GM18517 (cell line): ENCODE data around the gene SRGAP3.

Experiments
- ATAC-seq: cut with Tn5 transposase; IDR thresholded peaks from one replicate; pipeline ENCODE4 v1.9.1; 2021; ENCODE audit warnings: mild to moderate bottlenecking, moderate library complexity; ENCODE audit not compliant: unreplicated experiment

The SRGAP3 gene

GRCh38 chr3:9229325-9229724 is 20.1 kb downstream of the SRGAP3 start:
- ATAC-seq = no peak

DNA sequence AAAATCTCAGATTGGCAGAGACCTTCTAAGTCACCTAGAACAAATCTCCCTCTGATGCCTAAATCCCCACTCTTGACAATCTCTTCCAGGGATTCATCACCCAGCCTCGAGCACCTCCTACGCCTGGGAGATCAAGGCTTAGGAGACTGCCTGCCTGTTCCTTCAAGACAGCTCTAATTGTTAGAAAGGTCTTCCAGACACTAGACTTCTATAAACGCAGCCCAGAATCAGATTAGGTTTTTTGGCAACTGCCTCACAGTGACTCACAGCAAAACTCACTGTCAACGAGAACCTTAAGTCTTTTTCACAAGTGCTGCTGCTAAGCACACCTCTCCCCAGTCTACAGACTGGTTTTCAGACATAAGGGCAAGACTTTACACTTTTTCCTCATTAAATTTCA is 23.1 kb downstream of the SRGAP3 start:
- no peak for ATAC-seq

DNA sequence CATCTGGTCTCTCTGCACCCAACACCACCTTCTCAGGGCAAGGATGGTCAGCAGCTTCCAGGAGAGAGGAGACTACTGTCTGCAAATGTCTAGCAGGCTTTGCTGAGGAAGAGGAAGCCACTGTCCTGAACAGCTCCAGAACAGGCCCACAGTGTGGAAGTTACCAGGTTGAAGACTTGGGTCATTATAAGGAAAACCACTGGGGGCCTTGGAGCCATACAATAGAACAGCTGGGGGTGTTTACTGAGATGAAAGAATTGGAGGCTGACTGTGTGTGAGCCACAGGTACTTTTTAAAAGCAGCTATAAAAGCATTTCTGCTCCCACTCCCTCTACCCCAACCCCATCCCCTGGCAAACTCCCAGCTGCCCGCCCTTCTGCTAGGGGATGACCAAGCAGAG is 24.2 kb downstream of the SRGAP3 start:
- no peak for ATAC-seq

DNA sequence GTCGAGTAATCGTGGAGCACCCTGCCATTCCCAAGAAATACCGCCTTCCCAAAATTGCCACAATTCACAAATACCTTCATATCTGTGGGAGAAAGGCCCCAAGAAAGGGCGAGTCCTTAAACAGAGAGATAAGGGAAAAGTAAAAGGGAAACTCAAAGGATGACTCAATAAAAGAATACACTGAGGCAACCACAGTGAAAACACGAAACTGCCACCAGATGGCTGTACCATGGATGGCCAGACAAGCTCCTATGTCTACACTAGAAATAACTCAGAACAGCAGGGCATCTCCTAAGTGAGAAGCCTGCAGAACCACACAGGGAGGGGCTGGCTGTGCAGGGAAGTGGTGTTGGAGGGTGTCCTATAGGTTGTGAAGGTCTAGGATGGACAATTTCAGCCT is 25.0 kb downstream of the SRGAP3 start:
- ATAC-seq = peak; percentile 95

DNA sequence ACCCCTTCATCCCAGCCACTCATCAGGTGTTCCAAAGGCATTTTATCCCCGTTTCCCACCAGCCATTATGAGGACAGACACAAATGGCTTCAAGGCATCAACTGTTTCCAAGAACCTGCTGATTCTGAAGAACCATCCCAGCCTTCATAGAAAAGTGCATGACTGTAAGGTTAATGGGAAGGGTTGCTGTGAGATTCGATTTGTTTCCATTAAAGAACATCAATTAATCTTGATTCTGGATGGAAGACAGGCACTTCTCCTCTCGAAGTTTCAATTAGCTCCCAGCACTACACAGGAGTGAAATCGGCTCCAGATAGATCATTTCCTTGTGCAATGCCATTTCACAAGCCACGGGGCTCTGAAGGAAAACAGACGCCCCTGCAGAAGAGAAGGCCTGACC is 25.8 kb downstream of the SRGAP3 start:
- ATAC-seq = no peak

DNA sequence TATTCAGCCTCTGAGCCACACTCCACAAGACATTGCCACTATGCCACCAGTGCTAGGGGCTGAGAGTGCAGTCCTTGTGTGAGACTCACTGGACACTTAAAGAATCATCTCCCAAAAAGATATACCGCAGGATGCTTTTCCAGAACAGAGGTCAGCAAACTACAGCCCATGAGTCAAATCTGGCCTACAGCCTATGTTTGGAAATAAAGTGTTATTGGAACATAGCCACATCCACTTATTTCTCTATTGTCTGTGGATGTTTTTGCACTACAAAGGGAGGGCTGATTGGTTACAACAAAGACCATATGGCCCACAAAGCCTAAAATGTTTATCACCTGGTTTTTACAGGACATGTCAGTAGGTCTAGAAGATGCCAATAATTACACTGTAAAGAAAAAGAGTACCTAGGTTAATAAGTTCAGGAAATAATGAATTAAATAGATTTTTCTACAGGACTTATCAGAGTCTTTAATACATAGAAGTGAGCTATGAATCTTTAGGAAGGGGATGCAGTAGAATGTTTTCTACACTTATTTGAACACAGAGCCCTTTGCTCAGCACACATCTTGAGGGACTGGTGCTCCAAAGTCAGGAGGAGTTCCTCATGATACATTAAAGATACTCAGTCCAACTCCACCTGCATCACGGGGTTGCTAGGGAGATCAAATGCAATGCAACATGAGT is 26.3 kb downstream of the SRGAP3 start:
- ATAC-seq = no peak

GRCh38 chr3:9222049-9222448 is 27.4 kb downstream of the SRGAP3 start:
- ATAC-seq = no peak

DNA sequence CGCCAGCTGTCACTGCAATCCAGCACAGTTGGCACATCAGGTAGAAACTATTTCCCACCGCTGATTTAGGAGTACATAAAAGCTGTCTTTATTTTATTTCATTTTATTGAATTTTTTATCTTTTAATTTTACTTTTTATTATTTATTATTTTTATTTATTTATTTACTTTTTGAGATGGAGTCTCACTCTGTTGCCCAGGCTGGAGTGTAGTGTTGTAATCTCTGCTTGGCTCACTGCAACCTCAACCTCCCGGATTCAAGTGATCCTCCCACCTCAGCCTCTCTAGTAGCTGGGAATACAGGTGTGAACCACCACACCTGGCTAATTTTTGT is 31.0 kb downstream of the SRGAP3 start:
- no peak for ATAC-seq

- no peak for ATAC-seq
These were observed 31.5 kb downstream of the SRGAP3 start for GRCh38 chr3:9217784-9218513.

DNA sequence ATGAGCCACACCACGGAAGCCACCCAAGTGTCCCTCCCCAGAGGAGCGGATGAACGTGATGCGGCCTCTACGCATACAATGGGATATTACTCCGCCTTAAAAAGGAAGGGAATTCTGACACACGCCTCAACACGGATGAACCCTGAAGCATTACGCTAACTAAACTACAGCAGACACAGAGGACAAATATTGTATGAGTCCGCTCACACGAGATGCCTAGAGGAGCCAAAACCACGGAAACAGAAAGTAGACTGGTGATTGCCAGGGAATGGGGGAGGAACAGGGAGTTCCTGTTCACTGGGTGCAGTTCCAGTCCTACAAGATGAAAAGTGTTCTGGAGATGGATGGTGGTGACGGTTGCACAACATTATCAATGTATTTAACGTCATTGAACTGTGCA is 32.7 kb downstream of the SRGAP3 start:
- ATAC-seq = no peak

- no peak for ATAC-seq
These were observed 34.8 kb downstream of the SRGAP3 start for GRCh38 chr3:9214599-9214998.

DNA sequence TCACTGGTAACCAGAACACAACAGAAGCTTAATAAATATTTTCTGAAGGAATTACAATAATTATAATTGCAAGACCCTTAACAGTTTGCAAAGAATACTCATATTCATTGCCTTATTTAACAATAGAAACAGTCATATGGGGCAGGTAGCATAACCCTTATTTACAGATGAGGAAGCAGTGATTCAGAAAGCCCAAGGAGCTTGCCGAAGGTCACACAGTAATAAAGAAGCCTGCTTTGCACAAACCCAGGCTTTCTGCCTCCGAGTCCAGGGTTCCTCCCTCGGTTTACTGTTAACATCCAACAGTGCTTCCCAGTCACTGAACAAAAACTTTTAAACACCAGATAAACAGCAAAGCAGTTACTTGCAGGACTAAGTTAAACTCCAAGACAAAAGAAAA is 35.3 kb downstream of the SRGAP3 start:
- no peak for ATAC-seq

- ATAC-seq = no peak
These were observed 36.3 kb downstream of the SRGAP3 start for GRCh38 chr3:9213019-9213634.

DNA sequence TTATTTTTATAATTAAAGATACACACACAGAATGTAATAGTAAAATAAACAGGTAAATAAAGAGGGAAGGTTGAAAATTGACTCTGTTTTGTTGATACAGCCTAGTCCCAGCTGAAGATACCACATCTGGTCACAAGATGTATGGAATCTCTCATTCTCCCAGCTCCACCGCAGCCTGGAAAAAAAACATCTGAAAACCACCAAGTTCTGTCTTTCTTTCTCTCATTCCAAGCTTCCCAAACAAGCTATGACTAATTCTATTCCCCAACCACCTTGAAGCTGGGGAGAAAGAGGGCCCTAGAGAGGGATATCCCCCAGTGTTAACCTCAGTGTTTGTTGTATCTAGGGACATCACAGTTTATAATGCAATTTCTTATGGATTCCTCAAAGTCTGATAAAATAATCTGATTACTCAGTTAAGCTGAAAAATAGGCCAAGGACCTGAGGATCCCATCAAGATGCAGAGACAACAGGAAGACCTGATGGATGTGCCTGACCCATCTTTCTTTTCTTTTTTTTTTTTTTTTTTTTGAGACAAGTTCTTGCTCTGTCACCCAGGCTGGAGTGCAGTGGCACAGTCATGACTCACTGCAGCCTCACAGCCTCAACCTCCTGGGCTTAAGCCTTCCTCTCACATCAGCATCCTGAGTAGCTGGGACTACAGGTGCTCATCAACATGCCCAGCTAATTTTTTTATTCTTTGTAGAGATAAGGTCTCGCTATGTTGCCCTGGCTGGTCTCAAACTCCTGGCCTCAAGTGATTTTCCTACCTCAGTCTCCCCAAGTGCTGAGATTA is 38.1 kb downstream of the SRGAP3 start:
- ATAC-seq = no peak

- ATAC-seq = no peak
These were observed 39.7 kb downstream of the SRGAP3 start for GRCh38 chr3:9209777-9210176.

GRCh38 chr3:9208605-9209152 is 40.8 kb downstream of the SRGAP3 start:
- no peak for ATAC-seq

DNA sequence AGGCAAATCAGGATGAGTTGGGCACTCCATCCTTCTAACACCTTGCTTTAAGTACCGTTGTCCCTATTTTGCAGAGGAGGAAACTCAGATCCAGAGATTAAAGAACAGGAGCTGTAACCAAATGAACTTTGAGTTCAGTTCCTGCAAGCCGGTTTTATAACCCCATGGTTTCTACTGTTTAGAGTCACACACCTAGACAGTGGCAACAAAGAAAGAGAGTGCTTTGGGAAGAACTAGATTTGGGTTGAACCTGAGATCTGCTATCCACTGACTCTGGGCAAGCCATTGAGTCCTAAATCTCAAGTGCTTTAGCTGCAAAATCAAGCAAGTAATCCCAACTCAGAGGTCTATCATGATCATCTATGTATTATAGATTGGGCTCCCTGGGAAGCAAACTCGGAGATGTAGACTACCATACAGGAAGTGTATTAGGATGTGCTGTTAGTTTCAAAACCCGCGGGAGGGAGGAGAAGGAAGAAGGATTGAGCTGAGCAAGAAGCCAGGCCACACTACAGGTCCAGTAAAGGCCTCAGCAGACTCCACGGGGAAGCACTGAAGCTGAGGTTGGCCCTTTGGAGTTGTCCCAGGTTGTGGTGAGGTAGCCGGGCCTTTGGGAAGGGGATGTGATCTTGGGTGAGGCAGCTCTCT is 42.2 kb downstream of the SRGAP3 start:
- ATAC-seq = no peak

- ATAC-seq = no peak
These were observed 43.2 kb downstream of the SRGAP3 start for GRCh38 chr3:9206287-9206686.

GRCh38 chr3:9205345-9206143 is 43.9 kb downstream of the SRGAP3 start:
- no peak for ATAC-seq
